GM12873 (cell line): ENCODE measurements around the gene RECK.
A peak's percentile ranks its signal among the peaks of the same experiment; 100 is the strongest.

ENCODE experiments used
- TF ChIP-seq, protein P1 (sequence below): IDR thresholded peaks from 2 replicates; pipeline ENCODE4 v1.5.1; 2012; ENCODE audit warnings: low read depth, mild to moderate bottlenecking, moderate library complexity, low read length, control low read depth; ENCODE audit not compliant: insufficient read depth; ENCODE audit errors: missing control alignments

Gene RECK

DNA sequence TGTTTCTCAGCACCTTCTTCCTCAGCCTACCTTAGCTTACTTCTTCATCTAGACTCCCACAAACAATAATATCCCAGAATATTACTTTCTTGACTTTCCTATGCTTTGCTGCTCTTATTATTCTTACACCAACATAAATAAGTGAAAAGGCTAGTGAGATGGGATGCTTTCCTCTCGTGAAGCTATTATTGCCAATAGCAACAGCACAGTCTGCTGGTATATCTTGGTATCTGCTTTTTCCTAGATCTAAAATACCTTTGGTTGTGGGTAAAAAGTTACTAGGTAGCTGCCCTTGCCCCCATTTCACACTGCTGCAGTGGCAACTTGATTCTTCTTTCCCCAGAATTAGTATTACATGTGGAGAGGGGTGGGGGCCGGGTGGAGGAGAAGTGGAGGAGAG is 73.7 kb downstream of the RECK start:
- TF ChIP-seq, protein P1, sequence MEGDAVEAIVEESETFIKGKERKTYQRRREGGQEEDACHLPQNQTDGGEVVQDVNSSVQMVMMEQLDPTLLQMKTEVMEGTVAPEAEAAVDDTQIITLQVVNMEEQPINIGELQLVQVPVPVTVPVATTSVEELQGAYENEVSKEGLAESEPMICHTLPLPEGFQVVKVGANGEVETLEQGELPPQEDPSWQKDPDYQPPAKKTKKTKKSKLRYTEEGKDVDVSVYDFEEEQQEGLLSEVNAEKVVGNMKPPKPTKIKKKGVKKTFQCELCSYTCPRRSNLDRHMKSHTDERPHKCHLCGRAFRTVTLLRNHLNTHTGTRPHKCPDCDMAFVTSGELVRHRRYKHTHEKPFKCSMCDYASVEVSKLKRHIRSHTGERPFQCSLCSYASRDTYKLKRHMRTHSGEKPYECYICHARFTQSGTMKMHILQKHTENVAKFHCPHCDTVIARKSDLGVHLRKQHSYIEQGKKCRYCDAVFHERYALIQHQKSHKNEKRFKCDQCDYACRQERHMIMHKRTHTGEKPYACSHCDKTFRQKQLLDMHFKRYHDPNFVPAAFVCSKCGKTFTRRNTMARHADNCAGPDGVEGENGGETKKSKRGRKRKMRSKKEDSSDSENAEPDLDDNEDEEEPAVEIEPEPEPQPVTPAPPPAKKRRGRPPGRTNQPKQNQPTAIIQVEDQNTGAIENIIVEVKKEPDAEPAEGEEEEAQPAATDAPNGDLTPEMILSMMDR: peak; percentile 28

DNA sequence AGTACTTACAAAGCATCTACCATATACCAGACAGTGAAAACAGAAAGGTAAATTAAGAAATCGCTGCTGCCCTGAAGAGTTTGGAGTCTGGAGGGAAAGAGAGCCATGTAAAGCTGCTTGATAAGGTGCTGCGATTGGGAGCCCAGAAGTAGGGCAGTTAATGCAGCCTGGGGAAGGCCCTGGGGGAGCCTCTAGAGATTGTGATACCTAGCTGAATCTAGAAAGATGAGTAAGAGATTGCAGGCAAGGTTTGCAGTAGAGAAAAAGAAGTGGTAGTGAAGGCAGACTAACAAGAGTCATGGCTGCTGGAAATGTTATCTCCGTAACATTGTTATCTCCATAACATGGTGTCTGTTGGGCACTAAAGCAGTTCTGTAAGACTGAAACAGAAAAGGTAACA is 75.8 kb downstream of the RECK start:
- TF ChIP-seq, protein P1: no peak

DNA sequence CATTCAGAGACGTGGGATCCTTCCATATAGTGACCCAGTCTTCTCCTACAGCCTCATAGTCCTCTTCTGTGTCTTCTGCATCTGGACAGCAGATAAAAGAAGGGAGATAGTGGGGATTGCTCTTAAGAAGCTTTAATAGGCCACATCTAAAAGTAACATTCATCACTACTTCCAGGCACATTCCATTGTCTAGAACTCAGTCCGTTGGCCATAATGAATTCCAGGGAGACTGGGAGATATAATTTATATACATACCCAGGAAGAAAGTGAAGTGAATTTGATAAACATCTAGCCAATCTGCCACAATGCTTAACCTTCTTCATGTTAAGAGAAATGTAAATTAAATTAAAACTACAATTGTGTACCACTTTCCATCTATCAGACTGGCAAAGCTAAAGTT is 77.3 kb downstream of the RECK start:
- TF ChIP-seq, protein P1: no peak

DNA sequence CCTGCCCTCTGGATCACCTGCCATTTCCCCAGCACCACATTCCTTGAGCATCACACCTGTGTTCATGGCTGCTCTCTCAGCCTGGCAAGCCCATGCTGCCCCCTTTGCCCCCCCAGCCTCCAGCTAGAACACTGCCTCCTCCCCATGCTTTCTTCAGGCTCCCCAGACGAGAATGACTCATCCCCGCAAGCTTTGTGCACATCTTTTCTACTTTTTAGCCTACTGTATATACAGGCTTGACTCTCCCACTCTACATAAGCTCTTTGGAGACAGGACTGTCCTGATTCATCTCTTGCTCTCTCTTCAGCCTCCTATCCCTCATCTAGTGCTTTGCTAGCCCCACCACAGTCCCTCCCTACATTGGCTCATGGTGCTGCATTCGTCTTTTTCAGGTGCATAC is 79.9 kb downstream of the RECK start:
- TF ChIP-seq, protein P1: no peak

DNA sequence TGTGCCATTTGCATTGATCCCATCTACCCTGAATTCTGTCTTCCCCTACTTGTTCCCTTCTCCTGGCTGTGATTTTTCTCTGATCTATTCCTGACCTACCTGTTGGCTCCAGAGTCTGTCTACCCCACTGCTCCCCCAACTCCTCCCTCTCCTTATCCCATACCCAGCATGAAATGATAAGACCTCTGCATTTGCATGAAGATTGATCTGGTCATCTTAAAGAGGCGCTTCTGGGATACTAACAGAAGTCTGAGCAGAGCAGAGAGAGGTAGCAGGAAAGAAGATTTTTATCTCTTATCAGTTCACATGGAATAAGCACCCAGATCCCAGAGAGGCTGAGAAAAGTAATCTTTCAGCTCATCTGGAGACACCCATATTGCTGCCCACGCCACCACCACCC is 81.5 kb downstream of the RECK start:
- TF ChIP-seq, protein P1: no peak

DNA sequence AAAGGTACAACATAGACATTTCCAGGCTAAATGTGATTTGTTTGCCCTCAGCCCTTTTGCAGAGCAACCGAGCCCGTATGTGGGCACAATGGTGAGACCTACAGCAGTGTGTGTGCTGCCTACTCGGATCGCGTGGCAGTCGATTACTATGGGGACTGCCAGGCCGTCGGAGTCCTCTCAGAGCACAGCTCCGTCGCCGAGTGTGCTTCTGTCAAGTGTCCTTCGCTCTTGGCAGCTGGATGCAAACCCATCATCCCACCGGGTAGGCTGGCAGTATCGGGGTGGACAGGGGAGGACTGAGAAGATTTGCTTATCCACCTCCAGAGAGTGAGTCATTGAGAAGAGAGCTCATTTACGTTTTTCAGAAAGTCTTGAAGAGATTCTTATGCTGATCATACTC is 82.0 kb downstream of the RECK start:
- TF ChIP-seq, protein P1: no peak

DNA sequence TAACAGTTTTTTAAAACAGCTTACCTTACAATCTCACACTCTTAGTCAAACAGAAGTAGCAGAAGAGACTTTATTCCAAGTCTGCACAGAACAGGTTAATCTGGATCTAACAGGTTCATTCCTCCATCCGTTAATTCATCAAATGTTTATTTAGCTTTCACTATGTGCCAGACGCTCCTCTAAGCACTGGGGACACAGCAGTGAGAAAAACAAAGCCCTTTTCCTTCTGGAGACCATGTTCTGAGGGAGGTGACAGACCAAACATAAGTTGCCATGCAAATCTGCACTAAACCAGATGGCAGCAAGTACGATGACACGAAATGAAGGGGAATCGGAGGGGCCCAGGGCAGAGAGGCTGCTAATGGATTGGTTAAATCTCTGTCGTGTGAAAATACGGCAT is 82.8 kb downstream of the RECK start:
- TF ChIP-seq, protein P1: no peak
